ENCODE measurements around the gene EPS8L3.

DNA sequence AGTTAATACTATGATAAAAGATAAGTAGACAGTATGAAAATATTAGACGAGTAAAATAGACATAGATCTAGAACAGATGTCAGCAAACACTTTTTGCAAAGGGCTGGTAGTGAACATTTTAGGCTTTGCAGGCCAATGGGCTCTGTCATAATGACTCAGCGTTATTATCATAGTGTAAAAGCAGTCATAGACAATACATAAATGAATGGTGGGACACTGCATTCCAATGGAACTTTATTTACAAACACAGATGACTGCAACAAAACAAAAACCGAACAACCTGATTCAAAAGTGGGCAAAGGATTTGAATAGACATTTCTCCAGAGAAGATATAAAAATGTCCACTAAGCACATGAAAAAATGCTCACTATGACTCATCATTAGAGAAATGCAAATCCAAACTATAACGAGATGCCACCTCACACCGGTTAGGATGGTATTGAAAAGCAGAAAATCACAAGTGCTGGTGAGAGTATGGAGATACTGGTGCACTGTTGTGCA, 44.3 kb downstream of the EPS8L3 start:
- no peak for TF ChIP-seq EZH2 (IDR thresholded peaks at IDR 0.05)
- no peak for TF ChIP-seq POLR2AphosphoS5 (IDR thresholded peaks at IDR 0.05; ENCODE audit: borderline replicate concordance, low read depth, low read length)

Measured in SK-N-MC (cell line).